GM18519 (cell line): ENCODE measurements around the gene TMPRSS4.
"Not testable (repeated sequence)": the region's sequence is repeated elsewhere in the genome, so short reads cannot be mapped to it uniquely, and the experiment has no call there.

Experiments
- ATAC-seq: cut with Tn5 transposase; IDR thresholded peaks from one replicate; pipeline ENCODE4 v1.9.1; 2021; ENCODE audit warnings: mild to moderate bottlenecking, moderate library complexity; ENCODE audit not compliant: unreplicated experiment, low FRiP score

TMPRSS4 gene

DNA sequence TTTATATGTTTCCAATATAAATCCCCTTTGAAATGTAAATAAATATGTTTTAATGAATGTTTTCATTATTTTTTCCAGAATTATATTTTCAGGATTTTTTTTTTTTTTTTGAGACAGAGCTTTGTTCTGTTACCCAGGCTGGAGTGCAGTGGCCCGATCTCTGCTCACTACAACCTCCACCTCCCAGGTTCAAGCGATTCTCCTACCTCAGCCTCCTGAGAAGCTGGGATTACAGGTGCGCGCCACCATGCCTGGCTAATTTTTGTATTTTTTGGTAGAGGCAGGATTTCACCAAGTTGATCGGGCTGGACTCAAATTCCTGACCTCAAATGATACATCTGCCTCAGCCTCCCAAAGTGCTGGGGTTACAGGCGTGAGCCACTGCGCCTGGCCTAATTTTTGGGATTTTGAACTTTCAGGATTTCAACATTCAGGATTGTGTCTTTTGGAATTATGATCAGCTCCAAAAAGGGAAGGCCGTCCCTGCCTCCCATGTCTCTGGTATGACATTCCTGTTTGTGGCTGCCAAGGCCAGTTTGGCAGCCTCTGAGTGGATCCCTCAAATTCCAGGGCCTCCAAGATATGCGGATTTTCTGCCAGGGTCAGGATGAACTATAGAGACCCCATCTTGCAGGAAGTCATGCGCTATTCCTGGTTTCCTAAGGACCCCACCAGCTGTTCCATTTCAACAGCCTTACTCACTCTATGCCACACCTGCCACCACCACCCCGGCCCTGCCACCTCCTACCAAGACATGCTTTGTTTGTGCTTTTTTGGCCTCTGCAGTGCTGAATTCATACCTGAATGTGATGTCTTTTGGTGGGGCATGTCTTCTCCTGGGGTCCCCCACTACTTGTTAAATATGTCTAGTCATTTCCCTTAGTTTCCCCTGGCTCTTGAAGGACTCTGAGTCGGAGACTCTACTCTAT, 21.9 kb upstream of the TMPRSS4 start:
- ATAC-seq = no peak

DNA sequence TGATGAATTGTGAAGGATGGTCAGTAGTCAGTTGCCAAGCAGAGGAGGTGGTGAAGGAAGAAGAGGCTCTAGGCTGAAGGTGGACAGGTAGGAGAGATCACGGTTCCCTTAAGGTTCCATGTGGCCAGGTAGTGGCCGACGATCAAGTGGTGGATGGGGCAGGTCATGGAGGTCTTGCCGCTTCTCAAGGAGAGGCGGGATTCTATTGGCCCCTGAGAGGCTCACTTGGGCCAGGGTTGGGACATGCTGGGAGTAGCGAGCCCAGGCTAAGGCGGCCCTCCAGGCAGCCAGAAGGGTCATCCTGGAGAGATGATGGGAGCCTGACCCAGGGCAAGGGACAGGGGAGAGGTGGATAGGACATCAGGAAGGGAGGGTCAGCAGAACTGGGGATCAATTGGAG, 20.9 kb upstream of the TMPRSS4 start:
- no peak for ATAC-seq

DNA sequence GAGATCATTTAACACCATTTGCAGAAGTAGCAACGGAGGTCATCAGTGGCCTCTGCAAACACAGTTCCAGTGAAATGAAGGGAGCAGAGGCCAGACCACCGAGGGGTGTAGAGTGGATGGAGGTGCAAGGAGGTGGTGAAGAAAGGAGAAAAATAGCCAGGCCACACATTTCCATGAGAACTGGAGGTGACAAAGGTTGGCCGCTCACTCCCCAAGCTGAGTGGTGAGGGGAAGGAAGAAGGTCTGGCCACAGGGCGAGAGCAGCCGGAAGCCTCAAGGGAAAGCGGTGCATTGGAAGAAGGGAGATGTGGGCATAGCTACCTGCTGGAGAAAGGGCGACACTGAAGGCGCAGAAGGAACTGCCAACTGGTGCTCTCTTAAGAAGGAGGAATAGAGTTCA, 20.1 kb upstream of the TMPRSS4 start:
- ATAC-seq = no peak

DNA sequence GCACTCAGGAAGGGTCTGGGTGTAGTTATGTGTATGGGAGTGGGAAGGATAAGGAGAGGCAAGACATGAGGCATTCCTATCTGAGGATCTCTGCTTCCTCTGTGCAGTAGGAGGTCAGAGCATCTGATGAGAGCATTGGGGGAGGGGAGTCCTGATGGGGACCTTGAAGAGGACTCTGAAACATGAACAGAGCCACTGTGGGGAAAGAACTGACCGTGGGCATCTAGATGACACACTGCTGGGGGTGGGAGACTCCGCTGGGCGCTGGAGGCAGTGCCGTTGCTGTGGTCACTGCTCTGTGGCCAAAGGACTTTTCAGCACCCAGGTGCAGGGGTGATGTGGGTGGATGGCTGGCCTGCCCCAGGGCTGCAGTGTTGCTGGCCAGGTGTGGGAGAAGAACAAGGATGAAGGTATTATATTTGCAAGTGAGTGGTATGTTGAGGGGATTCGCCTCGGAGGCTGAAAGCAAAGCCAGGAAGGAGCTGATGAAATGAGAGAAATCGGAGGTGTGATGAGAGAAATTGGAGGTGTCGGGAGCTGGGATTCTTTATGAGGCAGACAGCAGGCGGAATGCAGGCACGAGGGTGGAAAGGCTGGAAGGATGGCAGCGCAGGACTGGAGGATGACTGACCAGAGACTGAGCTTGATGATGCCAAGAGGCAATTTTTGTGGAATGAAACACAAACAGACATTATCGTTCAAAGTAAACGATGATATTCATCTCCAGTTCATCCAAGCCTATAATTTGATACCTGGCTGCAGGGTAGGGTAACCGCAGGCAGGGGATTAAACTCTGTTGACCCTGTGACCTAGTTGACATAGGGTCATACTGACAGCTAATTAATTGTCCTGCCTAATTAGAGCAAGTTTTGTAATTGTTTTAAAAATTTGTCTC, 19.4 kb upstream of the TMPRSS4 start:
- no peak for ATAC-seq

DNA sequence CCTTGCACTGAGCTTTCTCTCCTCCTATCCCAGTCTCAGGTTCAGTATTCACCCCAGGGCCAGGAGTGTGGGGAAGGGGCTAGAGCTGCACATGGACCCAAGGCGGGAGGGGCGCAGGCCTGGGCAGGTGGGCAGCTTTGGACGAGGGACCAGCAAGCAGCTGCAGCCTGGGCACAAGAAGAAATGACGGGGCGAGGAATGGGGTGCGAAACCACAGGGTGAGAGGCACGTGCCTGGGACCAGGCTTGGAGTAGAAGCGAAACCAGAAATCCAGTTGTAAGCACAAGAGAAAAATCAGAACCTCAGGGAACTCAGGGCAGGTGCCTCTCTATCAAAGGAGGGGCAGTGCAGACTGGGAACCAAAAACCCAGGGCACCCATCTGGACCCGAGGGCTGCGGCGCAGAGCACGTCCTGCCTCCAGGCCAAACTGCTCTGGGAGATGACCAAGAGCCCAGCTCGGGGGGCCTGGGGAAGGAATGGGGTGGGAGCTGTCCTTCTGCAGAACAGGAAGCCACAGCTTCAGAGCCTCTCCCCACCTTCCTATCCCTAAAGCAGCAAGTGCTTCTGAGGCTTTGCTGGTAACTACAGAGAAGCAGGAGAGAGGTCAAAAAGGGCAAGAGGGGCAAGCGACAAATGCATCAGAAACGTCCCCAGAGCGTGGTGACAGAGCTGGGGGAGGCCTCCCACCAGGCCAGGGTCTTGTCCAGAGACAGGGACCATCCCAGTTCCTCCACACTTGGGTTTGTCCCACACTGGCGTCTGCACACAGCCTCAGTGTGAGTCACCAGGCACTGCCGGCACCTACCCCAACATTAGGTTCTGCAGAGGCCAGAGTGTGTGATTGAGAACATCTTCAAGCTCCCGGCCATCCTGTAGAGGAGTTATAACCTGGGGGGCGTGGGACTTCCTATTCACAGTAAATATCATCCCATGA, 18.3 kb upstream of the TMPRSS4 start:
- no peak for ATAC-seq

DNA sequence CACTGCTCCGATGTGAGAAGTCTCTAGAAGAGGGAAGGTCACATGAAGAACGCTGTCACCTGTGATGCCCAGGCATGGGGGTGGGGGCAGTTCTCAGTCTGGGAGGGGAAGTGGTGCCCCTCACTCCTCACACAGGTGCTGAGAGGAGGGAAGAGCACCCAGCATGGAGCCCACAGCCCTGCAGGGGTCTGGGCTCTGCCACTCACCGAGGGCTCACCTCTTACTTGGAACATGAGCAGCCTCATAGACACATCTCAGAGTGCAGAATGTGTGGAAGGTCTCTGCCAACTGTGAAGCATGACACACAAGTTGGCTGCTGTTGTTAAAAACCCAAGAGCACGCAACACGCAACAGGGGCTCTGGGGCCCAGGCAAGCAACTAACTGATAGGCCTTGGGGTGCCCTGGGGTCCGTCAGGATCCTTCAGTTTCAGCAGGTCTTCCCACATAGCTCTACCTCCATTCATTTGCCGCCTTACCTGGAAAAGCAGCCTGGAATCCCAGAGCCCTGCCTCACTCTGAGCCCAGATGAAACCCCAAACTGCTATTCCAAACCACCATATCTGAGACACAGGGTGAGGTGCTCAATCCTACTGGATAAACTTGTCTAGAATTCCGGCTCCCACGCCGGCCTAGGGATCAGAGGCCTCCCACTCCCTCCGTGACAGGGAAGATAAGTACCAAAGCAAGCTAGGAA, 17.5 kb upstream of the TMPRSS4 start:
- ATAC-seq = no peak

DNA sequence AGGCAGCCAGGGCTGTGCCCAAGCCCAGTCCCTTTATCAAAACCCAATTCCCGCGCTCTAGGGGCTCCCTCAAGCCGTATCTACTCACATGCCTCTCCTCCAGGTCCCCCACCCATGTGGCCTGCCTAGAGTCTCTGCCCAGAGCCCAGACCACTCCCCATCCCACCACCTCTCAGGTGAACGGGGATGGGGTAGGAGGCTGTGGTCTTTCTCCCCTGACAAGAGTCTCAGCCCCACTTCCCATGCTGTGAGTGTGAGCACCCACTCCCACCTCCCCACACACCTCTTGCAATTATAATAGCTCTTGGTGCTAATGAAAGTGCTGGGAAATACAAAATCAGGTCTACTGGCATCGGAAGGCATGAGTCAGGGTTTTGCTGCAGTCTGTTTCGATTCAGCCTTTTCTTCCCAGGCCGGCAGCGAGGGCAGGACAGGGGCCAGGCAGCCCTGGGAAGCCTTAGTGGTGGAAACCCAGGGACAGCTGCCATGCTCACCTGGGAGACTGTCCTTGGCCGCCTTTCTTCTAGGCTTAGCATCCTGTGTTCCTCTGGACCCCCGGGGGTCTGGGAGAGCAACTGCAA, 16.7 kb upstream of the TMPRSS4 start:
- no peak for ATAC-seq

DNA sequence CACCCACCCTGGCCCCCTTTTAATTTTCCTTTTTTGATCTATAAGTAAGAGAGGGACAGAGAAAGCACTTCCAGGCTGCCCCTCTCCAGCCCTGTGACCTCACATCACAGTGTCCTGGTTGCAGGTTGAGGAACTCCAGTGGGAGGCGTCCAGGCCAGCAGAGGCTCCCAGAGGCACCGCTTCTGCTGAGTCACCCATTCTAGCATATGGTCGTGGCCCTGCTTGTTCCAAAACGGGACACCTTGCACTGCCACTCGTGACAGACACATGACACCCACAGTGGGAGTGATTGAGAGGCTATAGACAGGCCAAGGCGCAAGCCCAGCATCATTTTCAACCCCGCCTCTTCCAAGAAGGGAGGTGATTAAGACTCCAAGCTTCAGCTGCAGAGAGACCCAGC, 16.0 kb upstream of the TMPRSS4 start:
- ATAC-seq = no peak

DNA sequence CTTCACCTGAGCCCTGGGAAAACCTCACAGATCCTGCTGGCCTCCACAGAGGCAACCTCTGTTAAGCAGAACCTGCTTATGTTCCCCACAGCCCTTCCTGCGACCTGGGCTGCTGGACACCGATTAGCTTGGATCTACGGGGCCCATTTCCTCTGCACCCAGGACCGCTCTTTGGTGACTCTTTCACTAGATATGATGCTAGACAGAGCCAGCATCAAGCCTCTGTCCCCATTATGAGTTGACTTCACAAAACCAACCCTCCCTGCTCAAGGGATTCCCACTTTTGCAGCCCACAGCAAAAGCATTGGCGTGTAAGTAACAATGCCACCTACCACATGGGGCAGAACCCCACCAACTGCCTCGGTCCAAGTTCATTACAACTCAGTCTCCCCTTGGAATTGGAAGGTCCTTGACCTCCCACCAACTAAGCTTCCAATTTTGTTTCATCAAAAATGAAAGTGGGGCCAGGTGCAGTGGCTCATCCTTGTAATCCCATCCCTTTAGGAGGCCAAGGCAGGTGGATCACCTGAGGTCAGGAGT, 15.2 kb upstream of the TMPRSS4 start:
- ATAC-seq = no peak

DNA sequence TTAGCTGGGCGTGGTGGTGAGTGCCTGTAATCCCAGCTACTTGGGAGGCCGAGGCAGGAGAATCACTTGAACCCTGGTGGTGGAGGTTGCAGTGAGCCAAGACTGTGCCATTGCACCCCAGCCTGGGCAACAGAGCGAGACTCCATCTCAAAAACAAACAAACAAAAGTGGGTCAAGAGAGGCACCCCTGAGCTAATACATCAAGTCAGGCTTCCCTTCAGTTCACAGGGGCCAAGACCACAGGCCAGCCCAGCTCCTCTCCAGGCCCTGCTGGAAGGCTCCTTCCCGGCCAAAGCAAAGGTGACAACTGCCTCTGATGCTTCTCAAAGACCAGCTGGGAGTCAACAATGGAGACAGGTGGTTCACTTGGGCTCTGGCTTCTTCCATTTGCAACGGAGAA, 14.7 kb upstream of the TMPRSS4 start:
- not testable (repeated sequence) for ATAC-seq

DNA sequence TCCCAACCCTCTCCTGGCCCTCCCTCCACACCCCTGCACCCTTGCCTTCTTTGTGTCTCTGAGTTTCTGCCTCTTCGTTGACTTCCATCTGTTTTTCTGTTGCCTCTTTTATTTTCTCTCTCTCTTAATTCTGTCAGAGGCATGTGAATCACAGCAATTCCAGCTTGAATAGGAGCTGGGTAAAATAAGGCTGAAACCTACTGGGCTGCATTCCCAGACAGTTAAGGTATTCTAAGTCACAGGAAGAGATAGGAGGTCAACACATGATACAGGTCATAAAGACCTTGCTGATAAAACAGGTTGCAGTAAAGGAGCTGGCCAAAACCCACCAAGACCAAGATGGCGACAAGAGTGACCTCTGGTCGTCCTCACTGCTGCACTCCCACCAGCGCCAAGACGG, 14.2 kb upstream of the TMPRSS4 start:
- ATAC-seq = not testable (repeated sequence)

DNA sequence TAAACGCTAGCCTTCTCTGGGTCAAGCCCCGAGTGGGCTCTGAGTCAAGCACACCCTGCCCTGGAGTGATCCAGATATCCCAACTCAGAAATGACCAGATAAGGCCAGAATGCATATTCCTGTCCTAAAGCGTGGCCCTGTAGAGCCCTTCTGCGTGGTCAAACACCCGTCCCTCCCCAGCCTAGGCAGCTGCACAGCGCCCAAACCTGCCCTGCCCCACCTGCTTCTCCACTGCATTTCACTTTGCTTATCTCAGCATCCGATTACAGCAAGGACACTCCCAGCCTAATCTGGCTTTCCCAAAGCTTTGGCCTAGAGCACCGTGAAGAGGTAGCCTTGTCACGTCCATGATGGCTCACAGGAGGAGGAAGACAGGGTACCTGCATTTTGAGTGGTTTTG, 11.9 kb upstream of the TMPRSS4 start:
- ATAC-seq = no peak

DNA sequence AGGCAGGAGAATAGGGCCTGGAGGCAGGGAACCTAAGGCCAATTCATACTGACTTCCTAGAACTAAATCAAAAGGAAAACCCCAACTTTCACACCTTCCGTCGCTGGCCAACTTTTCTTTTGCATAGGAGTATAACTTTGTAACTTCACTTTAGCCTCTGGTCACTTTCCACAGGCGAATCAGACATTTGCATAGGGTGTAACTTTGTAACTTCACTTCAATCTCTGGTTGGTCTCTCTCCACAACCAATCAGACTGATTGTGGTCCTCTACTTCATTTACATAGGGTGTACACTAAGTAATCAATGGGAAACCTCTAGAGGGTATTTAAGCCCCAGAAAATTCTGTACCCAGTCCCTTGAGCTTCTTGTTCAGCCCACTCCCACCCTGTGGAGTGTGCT, 11.5 kb upstream of the TMPRSS4 start:
- ATAC-seq = no peak

DNA sequence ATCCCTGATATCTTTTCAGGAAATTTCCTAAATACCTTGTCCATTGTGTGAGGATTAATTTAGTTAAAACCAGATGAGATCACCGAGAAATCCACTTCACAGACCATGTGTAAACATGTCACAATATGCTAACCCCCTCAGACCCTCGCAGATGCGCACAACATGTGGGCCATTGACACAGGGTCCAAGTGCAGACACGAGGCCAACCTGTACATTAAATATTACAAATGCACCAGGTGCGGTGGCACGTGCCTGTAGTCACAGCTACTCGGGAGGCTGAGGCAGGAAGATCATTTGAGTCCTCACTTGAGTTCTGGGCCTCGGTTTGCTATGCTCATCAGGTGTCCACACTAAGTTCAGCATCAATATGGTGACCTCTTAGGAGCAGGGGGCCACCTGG, 9.9 kb upstream of the TMPRSS4 start:
- no peak for ATAC-seq

DNA sequence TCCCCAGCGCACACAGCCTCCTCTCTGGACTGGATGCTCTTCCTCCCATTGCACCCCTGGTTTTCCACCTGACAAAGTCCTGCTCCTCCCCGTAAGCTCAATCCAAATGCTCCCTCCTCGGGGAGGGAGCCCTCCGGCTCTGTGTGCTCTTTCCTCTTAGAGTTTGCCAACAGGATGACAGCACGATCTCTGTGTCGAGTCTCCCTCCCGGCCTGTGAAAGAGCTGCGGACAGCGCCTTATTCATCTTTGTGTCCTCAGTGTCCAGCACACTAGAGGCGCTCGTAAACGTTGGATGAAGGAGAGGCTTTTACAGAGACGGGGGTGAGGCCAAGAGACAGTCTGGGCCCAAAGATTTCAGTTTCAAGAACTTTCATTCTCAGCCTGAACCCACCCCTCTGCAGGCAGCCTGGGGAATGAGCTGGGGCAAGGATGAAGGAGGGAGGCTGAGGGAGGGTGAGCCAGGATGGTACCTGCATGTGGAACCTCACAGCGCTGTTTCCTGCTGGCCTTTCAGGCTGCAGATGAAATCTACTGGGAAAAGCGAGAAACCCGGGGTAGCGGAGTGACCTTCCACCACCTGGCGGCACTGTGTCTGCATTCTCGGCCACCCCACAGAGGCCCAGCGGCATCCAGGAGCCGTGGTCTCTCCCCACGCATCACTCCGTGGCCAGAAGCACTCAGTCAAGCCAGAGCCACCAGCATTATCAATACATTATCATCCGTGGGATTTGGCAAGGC, 8.5 kb upstream of the TMPRSS4 start:
- no peak for ATAC-seq

DNA sequence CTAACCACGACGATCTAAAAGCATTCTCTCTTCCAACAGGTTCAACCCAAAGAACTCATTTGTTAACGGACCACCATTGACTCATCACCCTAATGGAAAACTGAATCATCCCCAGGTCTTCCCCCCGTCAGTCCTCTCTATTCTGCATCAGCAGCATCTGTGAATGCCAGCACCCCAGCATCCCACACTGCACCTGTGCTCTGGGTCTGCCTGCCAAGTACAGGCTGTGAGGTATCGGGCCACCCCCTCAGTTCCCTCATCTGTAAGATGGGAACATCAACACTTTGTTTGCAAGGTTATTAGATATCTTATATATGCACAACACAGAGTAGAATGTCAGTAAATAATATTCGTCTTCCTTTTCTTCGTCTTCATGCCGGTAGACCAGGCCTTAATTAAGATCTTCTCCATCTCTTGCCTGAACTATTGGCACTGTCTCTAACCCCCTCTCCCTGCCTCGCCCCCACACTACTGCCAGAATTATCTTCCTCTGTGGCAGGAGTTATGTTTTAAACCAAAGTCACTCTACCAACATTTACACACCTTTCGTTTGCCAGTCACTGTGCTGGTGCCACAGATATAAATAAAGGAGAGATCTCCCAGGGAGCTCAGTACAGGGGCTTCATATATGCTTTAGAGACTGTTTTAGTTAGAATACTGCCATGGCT, 7.8 kb upstream of the TMPRSS4 start:
- no peak for ATAC-seq

DNA sequence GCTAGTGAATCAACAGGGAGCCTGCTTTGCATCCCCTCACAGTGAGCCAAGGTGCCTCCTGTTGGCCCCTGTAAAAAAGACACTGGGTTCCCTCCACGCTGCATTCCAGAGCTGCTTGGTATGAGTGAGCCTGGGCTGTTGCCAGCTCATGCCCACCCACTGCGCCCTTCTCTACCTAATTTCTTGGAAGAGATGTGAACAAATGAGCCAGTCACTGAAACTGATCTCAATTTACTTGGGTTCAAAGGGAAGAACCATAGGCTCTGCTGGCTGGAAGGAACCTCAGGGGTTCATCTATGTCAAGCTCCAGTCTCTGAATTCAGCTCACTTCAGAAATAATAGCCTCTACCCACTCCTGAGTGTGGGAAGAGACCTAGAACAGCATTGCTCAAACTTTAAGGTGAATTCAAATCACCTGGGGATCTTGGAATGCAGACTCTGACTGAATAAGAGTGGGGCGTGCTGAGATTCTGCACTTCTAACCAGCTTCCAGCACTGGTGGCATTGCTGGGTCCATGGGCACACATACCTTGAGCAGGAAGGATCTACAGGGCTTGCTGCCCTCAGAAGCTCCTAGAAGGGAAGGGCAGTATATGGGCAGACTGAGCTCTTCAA, 5.4 kb upstream of the TMPRSS4 start:
- ATAC-seq = no peak

DNA sequence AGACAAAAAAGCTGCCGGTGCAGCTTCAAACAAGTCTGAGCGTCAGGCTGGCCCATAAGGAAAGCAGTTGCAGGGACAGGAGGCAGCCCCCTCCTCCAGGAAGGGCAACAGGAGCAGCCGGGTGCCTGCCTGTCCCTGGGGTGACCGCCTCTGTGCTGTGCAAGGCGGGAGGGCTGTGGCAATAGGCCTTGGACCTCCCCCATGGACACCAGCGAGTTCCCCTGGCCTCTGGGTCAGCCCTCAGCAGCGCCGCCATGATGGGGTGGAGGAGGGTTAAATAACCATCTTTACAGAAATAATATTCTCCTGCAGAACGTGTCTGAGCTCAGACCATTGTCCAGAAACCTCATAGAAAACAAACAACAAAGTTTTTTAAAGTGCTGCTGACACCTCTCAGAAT, 3.3 kb upstream of the TMPRSS4 start:
- ATAC-seq = no peak
